Loucy (cell line): ENCODE results near the gene INTS14.

ENCODE experiments used
- H2AFZ ChIP-seq: fragments of 200-600 bp; sonication (generic); 2 replicates; pipeline ENCODE4 v1.6.0; 2016; ENCODE audit warnings: antibody characterized with exemption, mild to moderate bottlenecking, low read length, moderate library complexity
- H3F3A ChIP-seq: fragments of 200-600 bp; 2 replicates; pipeline ENCODE4 v1.6.0; 2016; ENCODE audit warnings: antibody characterized with exemption, low read depth, mild to moderate bottlenecking
- H3K27me3 ChIP-seq: fragments of 200-600 bp; sonication (generic); 2 replicates; pipeline ENCODE4 v1.6.1; 2014; ENCODE audit warnings: low read length, mild to moderate bottlenecking; ENCODE audit not compliant: insufficient read depth, poor library complexity, severe bottlenecking
- H3K36me3 ChIP-seq: fragments of 200-600 bp; sonication (generic); 2 replicates; pipeline ENCODE4 v1.6.1; 2016; ENCODE audit warnings: low read length; ENCODE audit not compliant: insufficient read depth
- H3K4me1 ChIP-seq: fragments of 200-600 bp; sonication (generic); 2 replicates; pipeline ENCODE4 v1.5.1; 2014; ENCODE audit warnings: low read length, mild to moderate bottlenecking; ENCODE audit not compliant: insufficient read depth, poor library complexity, severe bottlenecking
- H3K4me2 ChIP-seq: fragments of 200-600 bp; sonication (generic); 2 replicates; pipeline ENCODE4 v1.6.0; 2014; ENCODE audit warnings: antibody characterized with exemption, low read length, low read depth, mild to moderate bottlenecking; ENCODE audit not compliant: poor library complexity, severe bottlenecking
- H3K4me3 ChIP-seq: fragments of 200-600 bp; sonication (generic); 2 replicates; pipeline ENCODE4 v1.5.1; 2014; ENCODE audit warnings: low read length, mild to moderate bottlenecking, mixed read lengths; ENCODE audit not compliant: poor library complexity, severe bottlenecking
- H3K79me2 ChIP-seq: fragments of 200-600 bp; sonication (generic); 2 replicates; pipeline ENCODE4 v1.6.1; 2014; ENCODE audit warnings: low read length; ENCODE audit not compliant: insufficient read depth
- H3K9ac ChIP-seq: fragments of 200-600 bp; sonication (generic); 2 replicates; pipeline ENCODE4 v1.6.0; 2014; ENCODE audit warnings: mild to moderate bottlenecking, low read depth, low read length, moderate library complexity; ENCODE audit not compliant: poor library complexity, severe bottlenecking
- H3K9me2 ChIP-seq: fragments of 200-600 bp; sonication (generic); replicated peaks from 2 replicates; pipeline ENCODE4 v1.6.1; 2016; ENCODE audit warnings: low read depth, low read length, mixed read lengths
- H3K9me3 ChIP-seq: fragments of 200-600 bp; sonication (generic); 2 replicates; pipeline ENCODE4 v1.6.1; 2014; ENCODE audit warnings: mild to moderate bottlenecking, antibody characterized with exemption, low read length, low read depth; ENCODE audit not compliant: insufficient read depth
- H4K20me1 ChIP-seq: fragments of 200-600 bp; sonication (generic); 2 replicates; pipeline ENCODE4 v1.6.0; 2014; ENCODE audit warnings: antibody characterized with exemption, low read length, mild to moderate bottlenecking; ENCODE audit not compliant: insufficient read depth, poor library complexity, severe bottlenecking
- EZH2phosphoT487 ChIP-seq: fragments of 200-600 bp; IDR thresholded peaks from 2 replicates; pipeline ENCODE4 v1.6.1; 2018; ENCODE audit warnings: antibody characterized with exemption, mild to moderate bottlenecking, moderate library complexity, borderline replicate concordance
- TF ChIP-seq, protein P1 (sequence below): fragments of 200-600 bp; sonication (generic); conservative IDR thresholded peaks from 2 replicates; pipeline ENCODE4 v1.5.1; 2014; ENCODE audit warnings: mild to moderate bottlenecking, antibody characterized with exemption, low read length

The INTS14 gene

DNA sequence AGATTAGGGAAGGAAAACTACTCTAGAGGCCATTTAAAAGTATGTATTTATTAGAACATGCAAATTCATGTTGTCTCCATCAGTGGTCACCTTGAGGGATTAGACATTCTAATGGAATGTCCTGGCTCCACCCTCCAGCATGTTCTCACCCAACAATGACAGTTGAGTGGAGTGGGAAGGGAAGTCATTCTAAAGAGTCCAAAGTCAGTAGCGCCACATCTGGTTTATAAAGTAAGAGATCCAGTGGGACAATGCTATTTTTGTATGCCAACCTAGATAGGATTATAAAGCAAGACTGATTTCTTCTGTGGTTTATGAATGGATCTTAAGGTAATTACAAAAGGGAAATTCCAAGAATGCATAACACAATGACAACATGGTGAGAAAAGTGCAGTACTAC is 44.1 kb upstream of the INTS14 start:
- peaks cover 3% of the 10 kb centered on the region; the same call in 1 of the 2 replicates for H3K36me3 ChIP-seq
- H3F3A ChIP-seq: no peaks in the 10 kb centered on the region

DNA sequence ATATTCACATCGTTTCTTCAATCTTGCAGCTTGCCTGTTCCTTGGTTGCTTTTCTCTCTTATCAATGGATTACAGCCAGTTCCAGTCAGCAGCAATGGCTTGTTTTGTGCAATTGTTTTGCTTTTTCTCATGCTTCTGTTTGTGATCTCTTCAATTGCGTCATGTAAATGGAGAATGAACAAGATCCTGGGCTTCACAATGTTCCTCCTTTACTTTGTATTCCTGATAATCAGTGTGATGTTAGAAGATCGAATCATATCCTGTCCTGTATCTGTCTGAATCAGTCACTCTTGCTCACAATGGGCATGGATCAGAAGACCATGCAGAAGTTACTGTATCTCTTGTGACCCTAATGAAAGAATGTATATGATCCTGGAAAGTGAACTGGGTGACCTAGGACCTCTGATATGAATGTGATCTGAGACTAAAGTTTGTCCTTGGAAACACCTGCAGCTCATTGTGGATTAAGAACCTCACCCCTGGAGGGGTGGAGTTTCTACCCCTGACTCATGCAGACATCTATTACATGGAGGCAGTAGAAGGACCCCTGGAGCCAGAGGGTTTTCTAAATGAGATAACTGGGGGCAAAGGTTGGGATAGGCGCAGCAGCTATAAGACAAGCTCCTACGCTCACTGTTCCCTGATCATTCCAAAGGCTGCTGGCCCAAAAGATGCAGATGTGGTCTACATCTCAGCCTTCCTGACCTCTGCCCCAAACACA is 43.0 kb upstream of the INTS14 start:
- Histone ChIP-seq H3K9me3 (no peaks in the 10 kb centered on the region), H3F3A (no peaks in the 10 kb centered on the region), H3K27me3 (no peaks in the 10 kb centered on the region), H3K4me2 (no peak overlapping the region), H3K4me1 (no peaks in the 10 kb centered on the region), H3K4me3 (no peak overlapping the region), H4K20me1 (no peaks in the 10 kb centered on the region), H3K79me2 (no peaks in the 10 kb centered on the region), H3K36me3 (peaks cover 3% of the 10 kb centered on the region; the same call in 1 of the 2 replicates), H2AFZ (no peak overlapping the region), H3K9me2 (no peaks in the 10 kb centered on the region), H3K9ac (no peak overlapping the region)
- TF ChIP-seq, protein P1, sequence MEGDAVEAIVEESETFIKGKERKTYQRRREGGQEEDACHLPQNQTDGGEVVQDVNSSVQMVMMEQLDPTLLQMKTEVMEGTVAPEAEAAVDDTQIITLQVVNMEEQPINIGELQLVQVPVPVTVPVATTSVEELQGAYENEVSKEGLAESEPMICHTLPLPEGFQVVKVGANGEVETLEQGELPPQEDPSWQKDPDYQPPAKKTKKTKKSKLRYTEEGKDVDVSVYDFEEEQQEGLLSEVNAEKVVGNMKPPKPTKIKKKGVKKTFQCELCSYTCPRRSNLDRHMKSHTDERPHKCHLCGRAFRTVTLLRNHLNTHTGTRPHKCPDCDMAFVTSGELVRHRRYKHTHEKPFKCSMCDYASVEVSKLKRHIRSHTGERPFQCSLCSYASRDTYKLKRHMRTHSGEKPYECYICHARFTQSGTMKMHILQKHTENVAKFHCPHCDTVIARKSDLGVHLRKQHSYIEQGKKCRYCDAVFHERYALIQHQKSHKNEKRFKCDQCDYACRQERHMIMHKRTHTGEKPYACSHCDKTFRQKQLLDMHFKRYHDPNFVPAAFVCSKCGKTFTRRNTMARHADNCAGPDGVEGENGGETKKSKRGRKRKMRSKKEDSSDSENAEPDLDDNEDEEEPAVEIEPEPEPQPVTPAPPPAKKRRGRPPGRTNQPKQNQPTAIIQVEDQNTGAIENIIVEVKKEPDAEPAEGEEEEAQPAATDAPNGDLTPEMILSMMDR: no peak
- no peak for TF ChIP-seq EZH2phosphoT487

More for the DNA sequence above, 44.1 kb upstream of the INTS14 start:
- H2AFZ ChIP-seq: no peak overlapping the region
- H3K27me3 ChIP-seq: no peaks in the 10 kb centered on the region
- no peak overlapping the region for H3K4me3 ChIP-seq
- H3K4me2 ChIP-seq: no peak overlapping the region
- H3K79me2 ChIP-seq: no peaks in the 10 kb centered on the region
- no peak overlapping the region for H3K9ac ChIP-seq
- TF ChIP-seq EZH2phosphoT487: no peak
- TF ChIP-seq, protein P1: no peak
- H3K4me1 ChIP-seq: no peaks in the 10 kb centered on the region
- no peaks in the 10 kb centered on the region for H3K9me3 ChIP-seq
- H4K20me1 ChIP-seq: no peaks in the 10 kb centered on the region
- H3K9me2 ChIP-seq: no peaks in the 10 kb centered on the region

DNA sequence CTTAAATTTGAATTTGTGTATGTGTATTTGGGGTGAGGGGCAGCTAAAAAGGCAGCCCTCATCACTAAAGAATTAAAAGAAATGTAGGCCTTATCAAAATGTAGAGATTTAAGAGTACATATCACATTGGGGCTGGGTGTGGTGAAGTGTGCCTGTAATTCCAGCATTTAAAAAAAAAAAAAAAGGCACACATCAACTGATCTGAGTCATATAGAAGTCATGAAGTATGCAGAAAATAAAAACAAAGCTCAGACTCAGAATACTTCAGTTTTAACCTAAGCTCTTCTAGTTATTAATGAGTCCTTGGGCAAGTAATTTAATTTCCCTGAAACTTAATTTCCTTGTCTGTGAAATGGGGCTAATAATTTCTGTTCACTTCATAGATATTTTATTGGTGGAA is 42.4 kb upstream of the INTS14 start:
- Histone ChIP-seq H2AFZ (no peak overlapping the region), H3K9me3 (no peaks in the 10 kb centered on the region), H3K9me2 (no peaks in the 10 kb centered on the region), H3K4me1 (no peaks in the 10 kb centered on the region), H4K20me1 (no peaks in the 10 kb centered on the region), H3F3A (no peaks in the 10 kb centered on the region), H3K79me2 (no peaks in the 10 kb centered on the region), H3K36me3 (peaks cover 3% of the 10 kb centered on the region; the same call in 1 of the 2 replicates), H3K4me3 (no peak overlapping the region), H3K4me2 (no peak overlapping the region), H3K27me3 (no peaks in the 10 kb centered on the region), H3K9ac (no peak overlapping the region)
- TF ChIP-seq EZH2phosphoT487: no peak
- TF ChIP-seq, protein P1: no peak
